Measurements from ENCODE around the gene NPPC.

Gene NPPC

DNA sequence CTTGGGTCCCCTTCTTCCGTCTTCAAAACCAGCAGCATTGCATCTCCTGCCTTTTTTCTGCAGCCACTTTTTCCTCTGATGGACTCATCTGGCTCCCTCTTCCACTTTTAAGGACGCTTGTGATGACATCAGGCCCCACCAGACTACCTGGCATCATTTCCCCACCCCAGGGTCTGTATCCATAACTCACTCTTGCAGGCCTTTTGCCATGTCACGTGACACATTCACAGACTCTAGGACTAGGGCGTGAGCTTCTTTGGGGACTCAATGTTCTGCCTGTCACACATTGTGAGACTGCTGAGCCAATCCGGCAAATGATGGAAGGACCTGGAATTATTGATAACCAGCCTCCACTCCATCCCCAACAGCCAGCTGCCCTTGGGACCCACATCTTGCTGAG, 23.6 kb downstream of the NPPC start:
- H3K4me3 ChIP-seq (ENCODE audit: low read length) = no peak overlapping the region
- peaks cover 33% of the 10 kb centered on the region for H3K27me3 ChIP-seq (replicated peaks; ENCODE audit: control insufficient read depth, insufficient read depth, low read length)
- no peak overlapping the region for H3K9ac ChIP-seq (ENCODE audit: low read length)
- H3K9me3 ChIP-seq (ENCODE audit: control insufficient read depth, low read length) = no peaks in the 10 kb centered on the region
- DNase-seq (ENCODE audit: low read depth) = no peak
- no peaks in the 10 kb centered on the region for H3K36me3 ChIP-seq (ENCODE audit: control insufficient read depth, insufficient read depth, low read length, severe bottlenecking)
- no peaks in the 10 kb centered on the region for H3K4me1 ChIP-seq (ENCODE audit: control insufficient read depth, insufficient read depth, low read length)

DNA sequence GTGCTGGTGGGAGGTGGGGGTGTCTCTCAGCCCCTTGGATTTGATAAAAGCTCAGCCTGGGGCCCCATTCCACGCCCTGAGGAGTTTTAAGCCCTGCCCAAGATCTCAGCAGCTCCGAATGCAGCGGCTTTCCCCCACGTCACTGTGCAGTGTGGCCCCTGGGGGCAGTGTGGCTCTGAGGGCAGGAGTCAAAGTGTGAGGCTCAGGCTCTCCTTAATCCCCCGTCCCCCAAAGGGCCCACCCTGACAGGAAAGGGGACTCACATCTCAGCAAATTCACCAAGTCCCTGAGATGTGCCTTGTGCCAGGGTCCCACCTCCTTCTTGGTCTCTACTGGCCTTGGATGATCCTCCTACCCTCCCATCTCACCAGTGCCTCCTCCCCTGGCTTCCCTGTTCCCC, 25.2 kb downstream of the NPPC start:
- Histone ChIP-seq H3K4me1 (ENCODE audit: control insufficient read depth, insufficient read depth, low read length) (no peaks in the 10 kb centered on the region), H3K36me3 (ENCODE audit: control insufficient read depth, insufficient read depth, low read length, severe bottlenecking) (no peaks in the 10 kb centered on the region), H3K4me3 (ENCODE audit: low read length) (no peak overlapping the region), H3K9me3 (ENCODE audit: control insufficient read depth, low read length) (no peaks in the 10 kb centered on the region), H3K27me3 (replicated peaks; ENCODE audit: control insufficient read depth, insufficient read depth, low read length) (peaks cover 33% of the 10 kb centered on the region), H3K9ac (ENCODE audit: low read length) (no peak overlapping the region)
- no peak for DNase-seq (ENCODE audit: low read depth)

DNA sequence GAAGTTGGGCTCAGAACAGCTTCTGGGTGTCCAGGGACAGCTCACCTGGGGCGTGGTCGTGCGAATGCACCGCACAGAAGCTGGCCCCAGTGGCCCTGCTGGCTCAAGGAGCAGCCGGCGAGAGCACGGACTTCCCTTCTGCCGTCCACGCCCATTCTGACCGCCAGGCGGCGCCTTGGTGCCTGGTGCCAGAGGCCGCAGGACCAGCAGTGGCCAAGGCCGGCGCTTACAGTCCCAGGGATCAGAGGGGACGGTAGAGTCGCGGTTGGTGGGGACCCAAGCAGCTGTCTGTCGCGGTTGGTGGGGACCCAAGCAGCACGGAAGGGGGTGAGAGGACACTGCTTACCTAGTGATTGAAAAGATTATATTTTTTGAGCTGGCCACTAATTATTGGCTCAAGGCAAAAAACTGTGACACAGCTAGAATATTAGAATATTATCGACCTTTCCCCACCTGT, 25.7 kb downstream of the NPPC start:
- no peak overlapping the region for H3K9ac ChIP-seq (ENCODE audit: low read length)
- no peaks in the 10 kb centered on the region for H3K4me1 ChIP-seq (ENCODE audit: control insufficient read depth, insufficient read depth, low read length)

DNA sequence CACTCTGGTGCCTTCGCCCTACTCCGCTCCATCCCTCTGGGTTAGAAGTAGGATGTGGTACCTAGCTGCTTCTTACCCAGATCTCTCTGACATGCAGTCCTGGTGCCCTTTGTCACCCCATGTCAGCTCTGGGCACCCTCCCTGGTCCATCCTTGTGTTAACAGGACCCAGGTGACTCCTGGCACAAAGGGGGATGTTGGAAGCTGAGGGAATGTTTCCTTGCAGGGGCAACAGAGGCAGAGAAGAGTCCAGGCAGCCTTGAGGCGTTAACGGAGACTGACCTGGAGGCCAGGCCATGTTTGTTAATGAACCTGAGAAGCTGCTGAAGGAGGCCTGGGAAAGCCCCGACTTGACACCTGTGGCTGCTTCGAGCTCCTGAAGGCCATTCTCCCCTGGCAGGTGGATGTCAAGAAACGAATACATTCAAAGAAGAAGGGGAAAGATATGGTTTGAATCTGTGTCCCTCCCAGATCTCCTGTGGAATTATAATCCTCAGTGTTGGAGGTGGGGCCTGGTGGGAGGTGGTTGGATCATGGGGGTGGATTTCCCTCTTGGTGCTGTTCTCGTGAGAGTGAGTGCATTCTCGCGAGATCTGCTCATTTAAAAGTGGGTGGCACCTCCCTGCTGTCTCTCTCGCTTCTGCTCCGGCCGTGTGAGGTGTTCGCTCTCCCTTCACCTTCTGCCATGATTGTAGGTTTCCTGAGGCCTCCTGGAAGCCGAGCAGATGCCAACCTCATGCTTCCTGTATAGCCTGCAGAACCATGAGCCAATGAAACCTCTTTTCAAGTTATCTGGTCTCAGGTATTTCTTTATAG, 31.4 kb downstream of the NPPC start:
- peaks cover 50% of the 10 kb centered on the region for H3K27me3 ChIP-seq (replicated peaks; ENCODE audit: control insufficient read depth, insufficient read depth, low read length)
- H3K9ac ChIP-seq (ENCODE audit: low read length) = no peak overlapping the region
- no peak overlapping the region for H3K4me3 ChIP-seq (ENCODE audit: low read length)
- no peak for DNase-seq (ENCODE audit: low read depth)
- H3K36me3 ChIP-seq (ENCODE audit: control insufficient read depth, insufficient read depth, low read length, severe bottlenecking) = no peaks in the 10 kb centered on the region
- no peaks in the 10 kb centered on the region for H3K4me1 ChIP-seq (ENCODE audit: control insufficient read depth, insufficient read depth, low read length)
- H3K9me3 ChIP-seq (ENCODE audit: control insufficient read depth, low read length) = peaks cover 3% of the 10 kb centered on the region

More for the DNA sequence above, 25.7 kb downstream of the NPPC start:
- no peak overlapping the region for H3K4me3 ChIP-seq (ENCODE audit: low read length)
- no peaks in the 10 kb centered on the region for H3K9me3 ChIP-seq (ENCODE audit: control insufficient read depth, low read length)
- no peaks in the 10 kb centered on the region for H3K36me3 ChIP-seq (ENCODE audit: control insufficient read depth, insufficient read depth, low read length, severe bottlenecking)
- peak; percentile 66 for DNase-seq (ENCODE audit: low read depth)
- H3K27me3 ChIP-seq (replicated peaks; ENCODE audit: control insufficient read depth, insufficient read depth, low read length) = peaks cover 36% of the 10 kb centered on the region

DNA sequence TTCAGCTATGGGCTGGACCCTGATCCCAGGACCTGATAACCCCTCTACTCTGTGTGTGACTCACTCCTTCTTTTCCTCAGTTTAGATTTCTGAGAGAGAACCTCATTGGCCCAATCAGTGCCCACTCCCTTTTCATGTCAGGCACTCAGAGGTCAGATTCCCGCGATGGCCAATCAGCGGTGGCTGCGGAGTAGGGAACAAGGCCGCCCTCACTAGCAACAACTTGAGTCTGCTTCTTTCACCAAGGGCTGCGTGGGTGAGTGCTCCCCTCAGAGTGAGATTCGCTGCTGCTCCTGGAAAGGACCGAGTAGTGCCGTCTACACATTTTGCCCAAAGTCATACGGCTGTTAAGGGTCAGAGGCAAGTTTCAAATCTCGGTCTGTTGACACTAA, 34.7 kb downstream of the NPPC start:
- Histone ChIP-seq H3K36me3 (ENCODE audit: control insufficient read depth, insufficient read depth, low read length, severe bottlenecking) (no peaks in the 10 kb centered on the region), H3K9ac (ENCODE audit: low read length) (no peak overlapping the region), H3K27me3 (replicated peaks; ENCODE audit: control insufficient read depth, insufficient read depth, low read length) (peaks cover 59% of the 10 kb centered on the region), H3K4me3 (ENCODE audit: low read length) (no peak overlapping the region), H3K4me1 (ENCODE audit: control insufficient read depth, insufficient read depth, low read length) (no peaks in the 10 kb centered on the region), H3K9me3 (ENCODE audit: control insufficient read depth, low read length) (peaks cover 5% of the 10 kb centered on the region)
- DNase-seq (ENCODE audit: low read depth) = no peak

DNA sequence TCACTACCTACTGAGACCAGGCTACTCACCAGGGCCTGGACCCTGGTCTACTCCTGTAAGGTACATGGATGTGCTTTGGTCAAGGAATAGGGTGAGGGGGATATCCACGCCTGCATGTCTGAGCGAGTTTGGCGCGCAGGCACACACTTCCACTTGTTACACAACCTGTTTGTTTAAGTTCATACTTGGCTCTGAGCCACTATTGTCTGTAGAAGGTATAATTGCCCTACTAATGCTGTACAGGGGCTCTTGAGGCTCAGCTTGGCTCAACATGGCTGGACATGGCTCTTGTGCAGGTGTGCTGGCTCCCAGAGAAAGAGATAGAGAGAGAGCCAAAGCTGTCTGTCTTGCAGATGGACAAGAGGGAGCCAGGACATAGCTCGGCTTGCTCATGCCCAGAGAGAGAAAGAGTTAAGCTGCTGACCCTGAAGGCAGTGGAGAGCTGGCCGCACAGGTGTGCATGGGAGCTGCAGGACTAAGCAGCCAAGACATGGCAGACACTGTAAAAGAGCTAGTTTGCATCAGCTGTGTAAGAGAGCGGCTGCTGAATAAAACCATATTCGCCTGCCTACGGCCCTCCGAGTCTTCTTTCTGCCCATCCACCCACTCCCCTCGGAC, 35.2 kb downstream of the NPPC start:
- no peak for DNase-seq (ENCODE audit: low read depth)
- Histone ChIP-seq H3K36me3 (ENCODE audit: control insufficient read depth, insufficient read depth, low read length, severe bottlenecking) (no peaks in the 10 kb centered on the region), H3K4me1 (ENCODE audit: control insufficient read depth, insufficient read depth, low read length) (no peaks in the 10 kb centered on the region), H3K9me3 (ENCODE audit: control insufficient read depth, low read length) (peaks cover 10% of the 10 kb centered on the region), H3K4me3 (ENCODE audit: low read length) (no peak overlapping the region), H3K9ac (ENCODE audit: low read length) (no peak overlapping the region), H3K27me3 (replicated peaks; ENCODE audit: control insufficient read depth, insufficient read depth, low read length) (peaks cover 64% of the 10 kb centered on the region)

DNA sequence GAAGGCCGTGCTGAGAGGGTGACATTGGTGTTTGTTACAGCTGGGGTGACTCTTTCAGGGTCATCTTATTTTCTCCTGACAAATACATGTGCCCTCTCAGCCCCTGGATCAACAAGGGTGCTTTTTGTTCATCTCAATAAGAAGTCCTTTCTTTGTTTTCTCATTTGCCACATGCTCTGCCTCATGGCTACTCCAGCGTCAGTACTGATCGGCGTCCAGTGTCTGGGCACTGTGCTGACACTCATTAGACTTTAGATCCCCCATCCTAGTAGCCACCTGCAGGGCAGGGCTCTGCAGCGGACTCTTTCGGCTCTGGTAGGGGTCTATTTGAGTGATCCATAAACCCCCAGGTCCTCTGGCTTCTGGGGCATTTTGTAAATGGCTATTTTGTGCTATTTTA, 38.4 kb downstream of the NPPC start:
- peaks cover 64% of the 10 kb centered on the region for H3K27me3 ChIP-seq (replicated peaks; ENCODE audit: control insufficient read depth, insufficient read depth, low read length)
- H3K4me1 ChIP-seq (ENCODE audit: control insufficient read depth, insufficient read depth, low read length) = peaks cover 7% of the 10 kb centered on the region
- DNase-seq (ENCODE audit: low read depth) = no peak
- no peaks in the 10 kb centered on the region for H3K36me3 ChIP-seq (ENCODE audit: control insufficient read depth, insufficient read depth, low read length, severe bottlenecking)
- H3K9ac ChIP-seq (ENCODE audit: low read length) = no peak overlapping the region
- H3K4me3 ChIP-seq (ENCODE audit: low read length) = no peak overlapping the region
- peaks cover 10% of the 10 kb centered on the region for H3K9me3 ChIP-seq (ENCODE audit: control insufficient read depth, low read length)

DNA sequence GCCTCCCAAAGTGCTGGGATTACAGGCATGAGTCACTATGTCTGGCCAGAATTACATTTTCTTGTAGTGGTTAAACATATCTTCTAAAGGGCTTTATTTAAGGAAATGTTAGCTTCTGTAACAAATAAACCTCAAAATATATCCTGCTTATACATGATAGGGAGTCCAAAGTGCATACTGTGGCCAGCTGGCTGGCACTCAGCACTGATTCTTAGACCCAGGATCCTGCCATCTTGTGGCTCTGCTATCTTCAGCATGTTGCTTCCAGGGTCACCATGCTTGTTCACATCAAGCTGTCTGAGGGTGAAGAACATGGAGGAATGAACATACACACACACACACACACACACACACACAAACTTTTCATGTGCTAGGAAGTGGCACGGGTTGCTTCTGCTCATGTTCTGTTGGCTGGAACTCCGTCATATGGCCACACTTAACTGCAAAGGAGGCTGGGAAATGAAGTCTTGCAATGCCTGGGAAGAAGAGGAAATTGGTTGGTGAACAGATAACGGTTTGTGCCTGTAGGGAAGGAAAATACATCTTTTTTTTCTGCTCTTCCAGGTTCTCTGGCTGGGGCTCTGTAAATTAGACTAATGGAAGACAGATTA, 40.0 kb downstream of the NPPC start:
- Histone ChIP-seq H3K27me3 (replicated peaks; ENCODE audit: control insufficient read depth, insufficient read depth, low read length) (peaks cover 62% of the 10 kb centered on the region), H3K9me3 (ENCODE audit: control insufficient read depth, low read length) (peaks cover 10% of the 10 kb centered on the region), H3K9ac (ENCODE audit: low read length) (no peak overlapping the region), H3K4me3 (ENCODE audit: low read length) (no peak overlapping the region), H3K36me3 (ENCODE audit: control insufficient read depth, insufficient read depth, low read length, severe bottlenecking) (no peaks in the 10 kb centered on the region), H3K4me1 (ENCODE audit: control insufficient read depth, insufficient read depth, low read length) (peaks cover 7% of the 10 kb centered on the region)
- no peak for DNase-seq (ENCODE audit: low read depth)

DNA sequence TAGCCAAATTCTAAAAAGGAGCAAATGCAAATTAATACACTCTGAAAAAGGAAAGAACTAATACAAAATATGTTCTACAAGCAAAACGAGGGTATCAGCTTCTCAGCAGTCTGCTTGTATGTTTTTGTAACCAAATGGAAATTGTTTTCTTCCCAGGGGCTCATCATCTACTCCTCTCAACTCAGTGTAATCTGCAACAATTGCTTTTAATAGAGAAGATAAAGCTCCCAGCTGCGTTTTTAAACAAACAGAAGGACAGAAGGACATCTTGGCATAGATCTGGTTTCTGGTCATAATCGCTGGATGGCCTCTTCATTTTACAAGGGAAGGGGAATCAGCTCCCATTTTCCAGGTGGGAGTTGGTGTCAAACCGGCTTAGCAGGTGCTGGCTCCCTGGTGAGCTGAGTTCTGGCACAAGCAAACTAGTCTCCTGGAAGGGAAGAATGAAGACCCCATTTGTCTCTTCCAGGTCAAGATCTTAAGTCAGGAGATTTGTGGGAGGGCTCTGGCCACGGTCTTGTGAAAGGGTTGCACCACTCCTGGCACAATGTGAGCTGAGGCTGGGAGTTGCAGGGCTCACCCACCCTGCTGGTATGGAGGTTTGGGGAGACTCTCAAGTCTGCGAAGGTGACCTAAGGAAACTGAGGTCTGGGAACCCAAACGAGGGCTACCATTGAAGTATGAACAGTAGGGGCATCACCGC, 41.6 kb downstream of the NPPC start:
- H3K4me3 ChIP-seq (ENCODE audit: low read length) = no peak overlapping the region
- DNase-seq (ENCODE audit: low read depth) = no peak
- H3K36me3 ChIP-seq (ENCODE audit: control insufficient read depth, insufficient read depth, low read length, severe bottlenecking) = no peaks in the 10 kb centered on the region
- H3K9me3 ChIP-seq (ENCODE audit: control insufficient read depth, low read length) = peaks cover 10% of the 10 kb centered on the region
- no peak overlapping the region for H3K9ac ChIP-seq (ENCODE audit: low read length)
- H3K4me1 ChIP-seq (ENCODE audit: control insufficient read depth, insufficient read depth, low read length) = peaks cover 7% of the 10 kb centered on the region
- peaks cover 63% of the 10 kb centered on the region for H3K27me3 ChIP-seq (replicated peaks; ENCODE audit: control insufficient read depth, insufficient read depth, low read length)

DNA sequence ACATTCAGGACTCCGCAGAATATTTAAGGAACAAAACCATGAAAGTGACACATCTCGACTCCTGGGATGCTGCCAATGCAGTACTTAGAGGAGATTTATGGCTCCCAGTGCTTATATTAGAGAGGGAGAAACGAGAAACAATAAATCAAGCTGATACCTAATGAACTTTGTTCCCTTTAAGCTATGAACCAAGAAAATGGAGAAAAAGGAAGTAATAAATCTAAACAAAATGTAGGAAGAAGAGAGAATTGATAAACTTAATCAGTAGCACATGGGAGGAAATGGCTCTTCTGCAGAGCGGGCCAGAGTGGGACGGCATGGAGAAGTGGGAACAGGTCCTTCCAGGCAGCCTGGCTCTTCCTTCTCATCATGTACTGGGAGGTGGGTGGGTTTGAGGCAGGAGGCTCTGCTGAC, 42.7 kb downstream of the NPPC start:
- Histone ChIP-seq H3K27me3 (replicated peaks; ENCODE audit: control insufficient read depth, insufficient read depth, low read length) (peaks cover 63% of the 10 kb centered on the region), H3K9me3 (ENCODE audit: control insufficient read depth, low read length) (peaks cover 10% of the 10 kb centered on the region), H3K4me3 (ENCODE audit: low read length) (no peak overlapping the region)

DNA sequence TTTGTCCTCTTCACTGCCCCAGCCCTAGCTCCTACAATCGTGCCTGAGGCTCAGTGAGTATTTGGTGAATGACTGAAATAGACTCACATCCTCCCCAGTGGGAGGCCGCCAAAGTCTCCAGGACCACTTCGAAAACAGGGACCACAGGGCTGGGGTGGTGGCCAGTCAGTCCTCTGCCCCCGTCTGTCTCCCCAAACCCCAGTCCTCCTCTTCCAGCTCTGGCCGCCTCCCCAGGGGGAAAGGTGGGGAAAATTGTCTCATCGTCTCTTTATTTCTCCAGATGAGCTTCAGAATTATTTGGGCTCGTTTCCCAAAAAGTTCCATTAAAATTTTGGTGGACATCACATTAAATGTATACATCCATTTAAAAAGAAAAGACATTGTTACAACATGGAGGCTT, 43.5 kb downstream of the NPPC start:
- no peak overlapping the region for H3K4me3 ChIP-seq (ENCODE audit: low read length)
- H3K27me3 ChIP-seq (replicated peaks; ENCODE audit: control insufficient read depth, insufficient read depth, low read length) = peaks cover 64% of the 10 kb centered on the region
- H3K4me1 ChIP-seq (ENCODE audit: control insufficient read depth, insufficient read depth, low read length) = peaks cover 7% of the 10 kb centered on the region
- no peaks in the 10 kb centered on the region for H3K36me3 ChIP-seq (ENCODE audit: control insufficient read depth, insufficient read depth, low read length, severe bottlenecking)
- no peak overlapping the region for H3K9ac ChIP-seq (ENCODE audit: low read length)
- H3K9me3 ChIP-seq (ENCODE audit: control insufficient read depth, low read length) = peaks cover 10% of the 10 kb centered on the region
- DNase-seq (ENCODE audit: low read depth) = no peak

More for the DNA sequence above, 42.7 kb downstream of the NPPC start:
- Histone ChIP-seq H3K9ac (ENCODE audit: low read length) (no peak overlapping the region), H3K36me3 (ENCODE audit: control insufficient read depth, insufficient read depth, low read length, severe bottlenecking) (no peaks in the 10 kb centered on the region), H3K4me1 (ENCODE audit: control insufficient read depth, insufficient read depth, low read length) (peaks cover 7% of the 10 kb centered on the region)
- DNase-seq (ENCODE audit: low read depth) = no peak

Data from adipocyte (in vitro differentiated cells).